ENCODE measurements around the gene ARHGEF10L. TPM values are rescaled to one million over a fixed set of nuclear protein-coding genes. Genes with fewer than 3 reads are reported as not detected.

ARHGEF10L gene
- total RNA-seq, 2 donors from 2014 or later = 81.4 to 93.1 TPM

DNA sequence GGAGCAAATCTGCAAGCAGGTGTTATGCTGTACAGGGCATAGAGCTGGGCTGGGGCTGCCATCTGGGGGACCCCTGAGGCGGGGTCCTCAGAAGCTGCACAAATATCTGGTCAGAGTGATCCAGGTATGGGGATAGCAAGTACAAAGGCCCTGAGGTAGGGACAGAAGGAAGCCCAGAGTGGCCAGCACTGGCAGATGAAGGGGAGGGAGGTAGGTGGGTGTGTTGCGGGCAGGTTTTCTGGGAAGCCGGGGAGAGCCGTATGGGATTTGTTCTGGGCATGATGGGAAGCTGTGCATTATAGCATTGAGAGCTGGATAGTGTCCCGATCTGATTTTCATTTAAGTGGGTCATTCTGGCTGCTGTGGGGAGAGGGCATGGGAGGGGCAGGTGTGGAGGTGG lies 102.7 kb downstream of the ARHGEF10L start:
- WGBS, 2 donors = 89 to 92% methylated on average over 5 of the region's 5 CpGs
- Histone ChIP-seq H3K27me3 (no peaks in the 10 kb centered on the region), H3K9me3 (no peaks in the 10 kb centered on the region), H3K4me3 (no peak overlapping the region), H3K27ac (no peak overlapping the region), H3K4me1 (no peaks in the 10 kb centered on the region), H3K36me3 (replicated peaks in 1 of 2; ENCODE audit: insufficient read depth in 1 of 2, low read depth in 2 of 2) (peaks cover 23 to 36% of the 10 kb centered on the region in 2 donors)
- TF ChIP-seq POLR2A (IDR thresholded peaks at IDR 0.05) = no peak
- TF ChIP-seq, protein P1, sequence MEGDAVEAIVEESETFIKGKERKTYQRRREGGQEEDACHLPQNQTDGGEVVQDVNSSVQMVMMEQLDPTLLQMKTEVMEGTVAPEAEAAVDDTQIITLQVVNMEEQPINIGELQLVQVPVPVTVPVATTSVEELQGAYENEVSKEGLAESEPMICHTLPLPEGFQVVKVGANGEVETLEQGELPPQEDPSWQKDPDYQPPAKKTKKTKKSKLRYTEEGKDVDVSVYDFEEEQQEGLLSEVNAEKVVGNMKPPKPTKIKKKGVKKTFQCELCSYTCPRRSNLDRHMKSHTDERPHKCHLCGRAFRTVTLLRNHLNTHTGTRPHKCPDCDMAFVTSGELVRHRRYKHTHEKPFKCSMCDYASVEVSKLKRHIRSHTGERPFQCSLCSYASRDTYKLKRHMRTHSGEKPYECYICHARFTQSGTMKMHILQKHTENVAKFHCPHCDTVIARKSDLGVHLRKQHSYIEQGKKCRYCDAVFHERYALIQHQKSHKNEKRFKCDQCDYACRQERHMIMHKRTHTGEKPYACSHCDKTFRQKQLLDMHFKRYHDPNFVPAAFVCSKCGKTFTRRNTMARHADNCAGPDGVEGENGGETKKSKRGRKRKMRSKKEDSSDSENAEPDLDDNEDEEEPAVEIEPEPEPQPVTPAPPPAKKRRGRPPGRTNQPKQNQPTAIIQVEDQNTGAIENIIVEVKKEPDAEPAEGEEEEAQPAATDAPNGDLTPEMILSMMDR (IDR thresholded peaks at IDR 0.05) = no peak
- intact Hi-C loops (cut with DNase I) = no loop called here
- ATAC-seq = no peak
- no peak for DNase-seq

DNA sequence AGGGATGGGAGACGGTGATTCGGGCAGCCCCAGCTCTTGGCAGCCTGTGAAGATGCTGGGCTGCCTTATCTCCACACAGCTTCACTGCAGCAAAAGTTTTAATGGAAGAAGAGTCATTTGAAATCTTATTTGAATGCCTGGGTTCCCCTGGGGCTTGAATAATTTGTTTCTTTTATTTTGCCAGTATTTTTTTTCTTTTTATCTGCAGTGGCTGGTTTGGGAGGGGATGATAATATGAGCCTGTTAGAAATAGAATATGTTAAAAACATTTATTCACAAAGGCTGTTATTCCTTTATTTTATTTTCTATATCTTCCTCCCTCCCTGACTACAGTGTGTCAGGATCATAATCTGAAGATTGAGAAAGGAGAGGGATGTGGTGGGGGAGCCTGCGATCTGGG lies 103.4 kb downstream of the ARHGEF10L start:
- DNase-seq (no peak), ATAC-seq (no peak)
- WGBS, 2 donors = 85 to 92% methylated on average over 3 of the region's 3 CpGs
- Histone ChIP-seq H3K27ac (no peak overlapping the region), H3K27me3 (no peaks in the 10 kb centered on the region), H3K9me3 (no peaks in the 10 kb centered on the region), H3K4me1 (no peaks in the 10 kb centered on the region), H3K4me3 (no peak overlapping the region), H3K36me3 (replicated peaks in 1 of 2; ENCODE audit: insufficient read depth in 1 of 2, low read depth in 2 of 2) (peaks cover 23 to 32% of the 10 kb centered on the region in 2 donors)
- intact Hi-C loops (cut with DNase I) = no loop called here
- TF ChIP-seq, protein P1 (IDR thresholded peaks at IDR 0.05) = no peak
- no peak for TF ChIP-seq POLR2A (IDR thresholded peaks at IDR 0.05)

DNA sequence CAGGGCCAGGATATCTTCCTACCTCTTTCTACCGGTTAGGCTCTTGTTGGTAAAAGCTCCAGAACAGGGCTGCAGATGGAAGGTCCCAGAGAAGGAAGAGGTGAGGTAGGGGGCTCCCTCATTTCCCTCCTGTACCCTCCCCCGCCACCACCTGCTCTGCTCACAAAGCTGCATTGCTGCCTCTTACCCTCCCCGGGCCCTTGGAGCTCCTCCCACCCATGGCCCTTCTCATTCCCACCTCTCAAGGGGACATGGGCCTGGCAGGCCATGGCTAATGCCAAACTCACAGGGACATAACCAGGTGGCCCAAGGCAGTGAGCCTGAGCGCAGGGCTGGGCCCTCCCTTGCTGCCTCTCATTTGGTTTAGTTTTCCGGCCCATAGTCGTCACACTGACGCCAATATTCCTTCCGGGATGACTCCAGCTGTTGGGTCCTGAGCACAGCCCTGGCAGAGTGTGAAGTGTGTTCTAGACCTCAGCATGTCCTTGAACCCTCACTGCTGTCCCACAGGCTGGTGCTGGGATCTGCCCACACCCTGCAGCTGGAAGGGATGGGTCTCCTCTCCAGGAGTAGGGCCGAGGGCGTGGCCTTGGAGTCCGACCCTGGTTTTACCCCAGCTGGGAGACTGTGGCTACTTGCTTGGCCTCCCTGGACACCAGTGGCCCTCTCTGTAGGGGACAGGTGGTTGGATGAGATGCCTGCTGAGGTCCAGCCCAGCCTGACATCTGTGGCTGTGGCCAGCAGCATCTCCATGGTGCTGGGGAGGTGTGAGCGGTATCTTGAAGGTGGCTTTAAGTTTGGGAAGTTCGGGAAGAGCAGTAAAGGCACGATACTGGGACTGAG lies 104.6 kb downstream of the ARHGEF10L start:
- no peak for ATAC-seq
- Histone ChIP-seq H3K4me3 (no peak overlapping the region), H3K27me3 (no peaks in the 10 kb centered on the region), H3K27ac (no peak overlapping the region), H3K4me1 (peaks cover 9% of the 10 kb centered on the region), H3K36me3 (replicated peaks in 1 of 2; ENCODE audit: insufficient read depth in 1 of 2, low read depth in 2 of 2) (peaks cover 14 to 23% of the 10 kb centered on the region in 2 donors), H3K9me3 (no peaks in the 10 kb centered on the region)
- no peak for DNase-seq
- TF ChIP-seq, protein P1 (IDR thresholded peaks at IDR 0.05) = no peak
- intact Hi-C loops (cut with DNase I) = no loop called here
- 90 to 93% methylated on average over 10 to 14 of the region's 14 CpGs for WGBS, 2 donors

DNA sequence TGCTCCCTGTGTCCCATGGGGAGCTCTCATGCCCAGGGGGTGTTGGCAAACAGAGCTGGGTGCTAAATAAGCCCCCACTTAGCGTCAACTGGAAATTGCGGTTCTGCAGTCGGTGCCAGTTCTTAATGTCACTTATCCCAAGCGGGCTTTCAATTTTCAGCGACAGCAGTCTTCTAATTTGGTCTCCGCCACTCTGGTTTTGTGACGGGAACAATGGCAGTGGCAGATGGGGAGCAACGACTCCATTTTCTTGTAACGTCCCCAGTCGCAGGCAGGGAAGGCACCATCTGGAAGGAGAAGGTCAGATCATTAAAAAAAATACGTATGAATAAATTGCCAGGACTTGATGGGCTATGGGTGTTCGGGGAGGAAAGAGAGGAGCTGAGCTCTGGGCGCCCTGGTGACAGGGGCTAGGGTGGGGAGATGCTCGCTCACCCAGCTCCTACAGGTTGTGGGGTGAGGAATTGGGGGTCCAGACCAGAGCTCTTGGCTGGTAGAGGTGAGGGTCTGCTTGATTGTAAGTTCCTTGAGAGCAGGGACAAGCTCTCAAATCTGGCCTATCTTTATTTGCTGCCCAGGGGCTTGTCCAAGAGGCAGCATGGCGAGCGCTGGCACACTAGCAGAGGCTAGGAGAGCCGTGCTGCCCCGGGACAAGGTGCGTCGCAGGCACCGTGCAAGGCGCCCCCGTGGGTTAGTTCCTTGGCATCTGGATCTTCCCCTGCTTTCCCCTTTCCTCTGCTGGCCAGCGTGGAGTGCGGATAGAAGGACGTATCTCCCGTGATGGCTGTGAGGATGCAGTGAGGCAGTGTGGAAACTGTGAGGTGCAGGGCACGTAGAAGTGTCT lies 105.8 kb downstream of the ARHGEF10L start:
- Histone ChIP-seq H3K36me3 (replicated peaks in 1 of 2; ENCODE audit: insufficient read depth in 1 of 2, low read depth in 2 of 2) (peaks cover 4 to 16% of the 10 kb centered on the region in 2 donors), H3K27ac (no peak overlapping the region), H3K27me3 (no peaks in the 10 kb centered on the region), H3K4me3 (no peak overlapping the region), H3K4me1 (peaks cover 12% of the 10 kb centered on the region), H3K9me3 (no peaks in the 10 kb centered on the region)
- intact Hi-C loops (cut with DNase I) = no loop called here
- DNase-seq (no peak), ATAC-seq (no peak)
- no peak for TF ChIP-seq POLR2A (IDR thresholded peaks at IDR 0.05)
- TF ChIP-seq, protein P1 (IDR thresholded peaks at IDR 0.05) = no peak
- 91% methylated on average over 27 to 28 of the region's 28 CpGs for WGBS, 2 donors
